Measurements from ENCODE around the gene ISY1. TPM values are rescaled to one million over a fixed set of nuclear protein-coding genes. Genes with fewer than 3 reads are reported as not detected.
"Not testable (repeated sequence)": the region's sequence is repeated elsewhere in the genome, so short reads cannot be mapped to it uniquely, and the experiment has no call there.

The ISY1 gene
- total and polyA plus RNA-seq, 2 donors (not counting 1 experiment from before 2014, with no cell fraction given): 26.4 to 49.6 TPM

- H4K20me1 ChIP-seq (ENCODE audit: control insufficient read depth, insufficient read depth, low read length, poor library complexity, severe bottlenecking): peaks cover 20% of the 10 kb centered on the region
- peaks cover 67% of the 10 kb centered on the region for H3K79me2 ChIP-seq (ENCODE audit: control insufficient read depth, insufficient read depth, low read length)
- ChIA-PET CTCF (interaction anchor here (0.7 to 5.0 kb wide), 4 partner anchors 22 to 61 kb away, joined by 3 to 30 read pairs (median 7); no protein-coding TSS in a partner anchor), POLR2A (interaction anchor here (0.7 to 1.8 kb wide), 3 partner anchors 46 to 66 kb away, joined by 3 to 9 read pairs (median 4); no protein-coding TSS in a partner anchor)
- H3K9ac ChIP-seq (ENCODE audit: low read length): peak overlapping the region; percentile 92
- Mint-ChIP-seq H3K4me1 (peaks cover 38% of the 10 kb centered on the region), H3K4me3 (peak overlapping the region; percentile 41)
- not testable (repeated sequence) for H3K27ac Mint-ChIP-seq; H3K9me3 Mint-ChIP-seq (ENCODE audit: insufficient read depth); H3K27me3 ChIP-seq (replicated peaks in 1 of 4; ENCODE audit: control extremely low read depth in 1 of 4, control insufficient read depth in 3 of 4, insufficient read depth in 4 of 4, low read length in 3 of 4); DNase-seq; H3K27me3 Mint-ChIP-seq; H3K9me3 ChIP-seq (ENCODE audit: control extremely low read depth in 1 of 3, control insufficient read depth in 2 of 3, insufficient read depth in 1 of 3, low read length in 2 of 3); H2AFZ ChIP-seq (ENCODE audit: insufficient read depth, low read depth, low read length, poor library complexity, severe bottlenecking); H3K36me3 ChIP-seq (replicated peaks in 1 of 2; ENCODE audit: control extremely low read depth in 1 of 2, control insufficient read depth in 1 of 2, extremely low read depth in 1 of 2, insufficient read depth in 2 of 2, low read length in 1 of 2); ATAC-seq (ENCODE audit: low read depth)
- H3K4me2 ChIP-seq (replicated peaks; ENCODE audit: low read depth, low read length, poor library complexity, severe bottlenecking): peak overlapping the region; percentile 85
- peaks cover 23 to 42% of the 10 kb centered on the region in 2 donors for H3K4me1 ChIP-seq (ENCODE audit: control insufficient read depth in 2 of 2, insufficient read depth in 2 of 2, low read length in 2 of 2)
- intact Hi-C loops (cut with micrococcal nuclease): loop anchor here (1.0 to 5.0 kb wide), 7 partner anchors 48 to 458 kb away; partner anchors contain the start of genes ACAD9, COPG1 and RAB7A
- peak overlapping the region in 1 of 2 donors; percentile 92 for H3K27ac ChIP-seq (ENCODE audit: low read length in 2 of 2)
- H3K4me3 ChIP-seq (ENCODE audit: control extremely low read depth in 1 of 5, extremely low read depth in 1 of 5, insufficient read depth in 1 of 5, low read depth in 2 of 5, low read length in 4 of 5): peak overlapping the region in 1 of 5 experiments; percentile 88
- WGBS (ENCODE audit: insufficient coverage): 80% methylated on average over 10 of the region's 20 CpGs
Observed at GRCh38 chr3:129184784-129185542, 24.1 kb upstream of the ISY1 start.

DNA sequence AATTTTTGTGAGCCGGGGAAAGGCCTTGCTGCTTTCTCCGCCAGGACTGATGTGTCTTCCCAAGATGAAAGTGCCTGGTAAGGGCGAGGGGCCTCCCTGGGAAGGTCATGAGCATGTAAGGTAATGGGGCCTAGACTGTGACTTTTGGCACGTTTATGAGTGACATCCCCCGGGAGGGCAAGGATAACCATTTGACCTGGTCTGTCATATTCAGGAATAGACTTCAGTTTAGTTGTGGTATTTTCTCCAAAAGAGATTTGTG, 23.5 kb upstream of the ISY1 start:
- TF ChIP-seq, protein P1, sequence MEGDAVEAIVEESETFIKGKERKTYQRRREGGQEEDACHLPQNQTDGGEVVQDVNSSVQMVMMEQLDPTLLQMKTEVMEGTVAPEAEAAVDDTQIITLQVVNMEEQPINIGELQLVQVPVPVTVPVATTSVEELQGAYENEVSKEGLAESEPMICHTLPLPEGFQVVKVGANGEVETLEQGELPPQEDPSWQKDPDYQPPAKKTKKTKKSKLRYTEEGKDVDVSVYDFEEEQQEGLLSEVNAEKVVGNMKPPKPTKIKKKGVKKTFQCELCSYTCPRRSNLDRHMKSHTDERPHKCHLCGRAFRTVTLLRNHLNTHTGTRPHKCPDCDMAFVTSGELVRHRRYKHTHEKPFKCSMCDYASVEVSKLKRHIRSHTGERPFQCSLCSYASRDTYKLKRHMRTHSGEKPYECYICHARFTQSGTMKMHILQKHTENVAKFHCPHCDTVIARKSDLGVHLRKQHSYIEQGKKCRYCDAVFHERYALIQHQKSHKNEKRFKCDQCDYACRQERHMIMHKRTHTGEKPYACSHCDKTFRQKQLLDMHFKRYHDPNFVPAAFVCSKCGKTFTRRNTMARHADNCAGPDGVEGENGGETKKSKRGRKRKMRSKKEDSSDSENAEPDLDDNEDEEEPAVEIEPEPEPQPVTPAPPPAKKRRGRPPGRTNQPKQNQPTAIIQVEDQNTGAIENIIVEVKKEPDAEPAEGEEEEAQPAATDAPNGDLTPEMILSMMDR (IDR thresholded peaks at IDR 0.05): no peak
- TF ChIP-seq EZH2 (IDR thresholded peaks at IDR 0.05; ENCODE audit: borderline replicate concordance, insufficient read depth, low read depth, low read length, poor library complexity, severe bottlenecking): no peak
- 1% methylated on average over 5 of the region's 5 CpGs for WGBS (ENCODE audit: insufficient coverage)
- DNase-seq (no peak), ATAC-seq (ENCODE audit: low read depth) (no peak)
- Histone ChIP-seq H3K9ac (ENCODE audit: low read length) (peak overlapping the region; percentile 92), H3K4me1 (ENCODE audit: control insufficient read depth in 2 of 2, insufficient read depth in 2 of 2, low read length in 2 of 2) (peaks cover 23 to 47% of the 10 kb centered on the region in 2 donors), H3K9me3 (ENCODE audit: control extremely low read depth in 1 of 3, control insufficient read depth in 2 of 3, insufficient read depth in 1 of 3, low read length in 2 of 3) (no peaks in the 10 kb centered on the region), H2AFZ (ENCODE audit: insufficient read depth, low read depth, low read length, poor library complexity, severe bottlenecking) (peak overlapping the region; percentile 92), H3K27me3 (replicated peaks in 1 of 4; ENCODE audit: control extremely low read depth in 1 of 4, control insufficient read depth in 3 of 4, insufficient read depth in 4 of 4, low read length in 3 of 4) (no peaks in the 10 kb centered on the region), H3K4me3 (ENCODE audit: control extremely low read depth in 1 of 5, extremely low read depth in 1 of 5, insufficient read depth in 1 of 5, low read depth in 2 of 5, low read length in 4 of 5) (peak overlapping the region; percentile 66 to 100 (median 98)), H3K79me2 (ENCODE audit: control insufficient read depth, insufficient read depth, low read length) (peaks cover 74% of the 10 kb centered on the region), H3K4me2 (replicated peaks; ENCODE audit: low read depth, low read length, poor library complexity, severe bottlenecking) (peak overlapping the region; percentile 85), H3K27ac (ENCODE audit: low read length in 2 of 2) (peak overlapping the region; percentile 90 to 92), H3K36me3 (replicated peaks in 1 of 2; ENCODE audit: control extremely low read depth in 1 of 2, control insufficient read depth in 1 of 2, extremely low read depth in 1 of 2, insufficient read depth in 2 of 2, low read length in 1 of 2) (peaks cover 0 to 1% of the 10 kb centered on the region in 2 experiments), H4K20me1 (ENCODE audit: control insufficient read depth, insufficient read depth, low read length, poor library complexity, severe bottlenecking) (peaks cover 26% of the 10 kb centered on the region)
- intact Hi-C loops (cut with micrococcal nuclease): loop anchor here (1.0 to 5.0 kb wide), 7 partner anchors 49 to 457 kb away; partner anchors contain the start of genes ACAD9, COPG1 and RAB7A
- POLR2A ChIA-PET: interaction anchor here (0.9 to 3.3 kb wide), 6 partner anchors 22 to 92 kb away, joined by 3 to 28 read pairs (median 6); partner anchors contain the start of gene RAB43
- no peaks in the 10 kb centered on the region for H3K27me3 Mint-ChIP-seq
- no peaks in the 10 kb centered on the region for H3K9me3 Mint-ChIP-seq (ENCODE audit: insufficient read depth)
- H3K4me3 Mint-ChIP-seq: peak overlapping the region; percentile 89
- peaks cover 39% of the 10 kb centered on the region for H3K4me1 Mint-ChIP-seq
- peak overlapping the region; percentile 99 for H3K27ac Mint-ChIP-seq
- CTCF ChIA-PET: interaction anchor here (1.4 to 4.9 kb wide), 5 partner anchors 10 to 65 kb away, joined by 3 to 39 read pairs (median 5); partner anchors contain the start of gene COPG1

All from B cell (primary cell).